ENCODE data around the gene ERFL.

GRCh38 chr19:41908724-41909464 is 19.4 kb downstream of the ERFL start:
- TF ChIP-seq, protein P1, sequence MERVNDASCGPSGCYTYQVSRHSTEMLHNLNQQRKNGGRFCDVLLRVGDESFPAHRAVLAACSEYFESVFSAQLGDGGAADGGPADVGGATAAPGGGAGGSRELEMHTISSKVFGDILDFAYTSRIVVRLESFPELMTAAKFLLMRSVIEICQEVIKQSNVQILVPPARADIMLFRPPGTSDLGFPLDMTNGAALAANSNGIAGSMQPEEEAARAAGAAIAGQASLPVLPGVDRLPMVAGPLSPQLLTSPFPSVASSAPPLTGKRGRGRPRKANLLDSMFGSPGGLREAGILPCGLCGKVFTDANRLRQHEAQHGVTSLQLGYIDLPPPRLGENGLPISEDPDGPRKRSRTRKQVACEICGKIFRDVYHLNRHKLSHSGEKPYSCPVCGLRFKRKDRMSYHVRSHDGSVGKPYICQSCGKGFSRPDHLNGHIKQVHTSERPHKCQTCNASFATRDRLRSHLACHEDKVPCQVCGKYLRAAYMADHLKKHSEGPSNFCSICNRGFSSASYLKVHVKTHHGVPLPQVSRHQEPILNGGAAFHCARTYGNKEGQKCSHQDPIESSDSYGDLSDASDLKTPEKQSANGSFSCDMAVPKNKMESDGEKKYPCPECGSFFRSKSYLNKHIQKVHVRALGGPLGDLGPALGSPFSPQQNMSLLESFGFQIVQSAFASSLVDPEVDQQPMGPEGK (CRISPR knock-in tag; IDR thresholded peaks at IDR 0.05; ENCODE audit: borderline replicate concordance), result no peak
- TF ChIP-seq ZFP30 (CRISPR knock-in tag; IDR thresholded peaks at IDR 0.05), result no peak
- TF ChIP-seq ESRRG (CRISPR knock-in tag; IDR thresholded peaks at IDR 0.05), result no peak
- no peak for TF ChIP-seq ISL1 (CRISPR knock-in tag; IDR thresholded peaks at IDR 0.05)
- TF ChIP-seq ZNF70 (CRISPR knock-in tag; IDR thresholded peaks at IDR 0.05), result no peak
- no peak for TF ChIP-seq GLIS3 (CRISPR knock-in tag; IDR thresholded peaks at IDR 0.05)
- no peak for TF ChIP-seq ZFP3 (CRISPR knock-in tag; IDR thresholded peaks at IDR 0.05)
- no peak for TF ChIP-seq ZNF565 (CRISPR knock-in tag; conservative IDR thresholded peaks at IDR 0.05; ENCODE audit: low read depth)
- no peak for TF ChIP-seq RARB (CRISPR knock-in tag; IDR thresholded peaks at IDR 0.05)
- TF ChIP-seq TOX (CRISPR knock-in tag; IDR thresholded peaks at IDR 0.05; ENCODE audit: borderline replicate concordance), result no peak
- no peak for TF ChIP-seq CSDC2 (CRISPR knock-in tag; IDR thresholded peaks at IDR 0.05)
- TF ChIP-seq BACH2 (CRISPR knock-in tag; IDR thresholded peaks at IDR 0.05; ENCODE audit: borderline replicate concordance), result no peak
- no peak for TF ChIP-seq POU6F1 (CRISPR knock-in tag; IDR thresholded peaks at IDR 0.05; ENCODE audit: borderline replicate concordance, low read depth)

Data from SK-N-SH treated with all-trans-retinoic acid at 6 μM for 48 hours (cell line).